ENCODE measurements around the gene NOS3. TPM values are rescaled to one million over a fixed set of nuclear protein-coding genes. Genes with fewer than 3 reads are reported as not detected.

NOS3 gene
- total and polyA plus RNA-seq, 9 of the 15 experiments (the other 6 are each of a cell fraction or from before 2014, with no cell fraction given), result 1.1 to 121 (median 23.6) TPM

DNA sequence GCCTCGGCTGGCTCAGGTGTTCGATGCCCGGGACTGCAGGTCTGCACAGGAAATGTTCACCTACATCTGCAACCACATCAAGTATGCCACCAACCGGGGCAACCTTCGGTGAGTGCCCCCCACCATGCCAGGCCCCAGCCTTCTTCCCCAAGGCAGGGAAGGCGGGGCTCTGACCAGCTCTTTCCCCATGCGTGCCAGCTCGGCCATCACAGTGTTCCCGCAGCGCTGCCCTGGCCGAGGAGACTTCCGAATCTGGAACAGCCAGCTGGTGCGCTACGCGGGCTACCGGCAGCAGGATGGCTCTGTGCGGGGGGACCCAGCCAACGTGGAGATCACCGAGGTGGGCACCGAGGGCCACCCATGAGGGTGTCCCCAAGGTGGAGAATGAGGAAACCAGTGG lies 7.5 kb downstream of the NOS3 start (continued):
- TF ChIP-seq, protein P1, sequence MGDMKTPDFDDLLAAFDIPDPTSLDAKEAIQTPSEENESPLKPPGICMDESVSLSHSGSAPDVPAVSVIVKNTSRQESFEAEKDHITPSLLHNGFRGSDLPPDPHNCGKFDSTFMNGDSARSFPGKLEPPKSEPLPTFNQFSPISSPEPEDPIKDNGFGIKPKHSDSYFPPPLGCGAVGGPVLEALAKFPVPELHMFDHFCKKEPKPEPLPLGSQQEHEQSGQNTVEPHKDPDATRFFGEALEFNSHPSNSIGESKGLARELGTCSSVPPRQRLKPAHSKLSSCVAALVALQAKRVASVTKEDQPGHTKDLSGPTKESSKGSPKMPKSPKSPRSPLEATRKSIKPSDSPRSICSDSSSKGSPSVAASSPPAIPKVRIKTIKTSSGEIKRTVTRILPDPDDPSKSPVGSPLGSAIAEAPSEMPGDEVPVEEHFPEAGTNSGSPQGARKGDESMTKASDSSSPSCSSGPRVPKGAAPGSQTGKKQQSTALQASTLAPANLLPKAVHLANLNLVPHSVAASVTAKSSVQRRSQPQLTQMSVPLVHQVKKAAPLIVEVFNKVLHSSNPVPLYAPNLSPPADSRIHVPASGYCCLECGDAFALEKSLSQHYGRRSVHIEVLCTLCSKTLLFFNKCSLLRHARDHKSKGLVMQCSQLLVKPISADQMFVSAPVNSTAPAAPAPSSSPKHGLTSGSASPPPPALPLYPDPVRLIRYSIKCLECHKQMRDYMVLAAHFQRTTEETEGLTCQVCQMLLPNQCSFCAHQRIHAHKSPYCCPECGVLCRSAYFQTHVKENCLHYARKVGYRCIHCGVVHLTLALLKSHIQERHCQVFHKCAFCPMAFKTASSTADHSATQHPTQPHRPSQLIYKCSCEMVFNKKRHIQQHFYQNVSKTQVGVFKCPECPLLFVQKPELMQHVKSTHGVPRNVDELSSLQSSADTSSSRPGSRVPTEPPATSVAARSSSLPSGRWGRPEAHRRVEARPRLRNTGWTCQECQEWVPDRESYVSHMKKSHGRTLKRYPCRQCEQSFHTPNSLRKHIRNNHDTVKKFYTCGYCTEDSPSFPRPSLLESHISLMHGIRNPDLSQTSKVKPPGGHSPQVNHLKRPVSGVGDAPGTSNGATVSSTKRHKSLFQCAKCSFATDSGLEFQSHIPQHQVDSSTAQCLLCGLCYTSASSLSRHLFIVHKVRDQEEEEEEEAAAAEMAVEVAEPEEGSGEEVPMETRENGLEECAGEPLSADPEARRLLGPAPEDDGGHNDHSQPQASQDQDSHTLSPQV (IDR thresholded peaks at IDR 0.05), result no peak
- TF ChIP-seq HMG20A (CRISPR knock-in tag; conservative IDR thresholded peaks at IDR 0.05), result no peak

DNA sequence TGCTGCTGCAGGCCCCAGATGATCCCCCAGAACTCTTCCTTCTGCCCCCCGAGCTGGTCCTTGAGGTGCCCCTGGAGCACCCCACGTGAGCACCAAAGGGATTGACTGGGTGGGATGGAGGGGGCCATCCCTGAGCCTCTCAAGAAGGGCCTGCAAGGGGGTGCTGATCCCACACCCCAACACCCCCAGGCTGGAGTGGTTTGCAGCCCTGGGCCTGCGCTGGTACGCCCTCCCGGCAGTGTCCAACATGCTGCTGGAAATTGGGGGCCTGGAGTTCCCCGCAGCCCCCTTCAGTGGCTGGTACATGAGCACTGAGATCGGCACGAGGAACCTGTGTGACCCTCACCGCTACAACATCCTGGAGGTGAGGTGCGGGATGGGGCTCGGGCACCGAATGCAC lies 8.2 kb downstream of the NOS3 start:
- in situ Hi-C loops (cut with MboI) (no loop called here), intact Hi-C loops (cut with micrococcal nuclease) (loop anchor here (10.0 kb wide), 1 partner anchor 684 kb away; no protein-coding TSS in a partner anchor)
- no peaks in the 10 kb centered on the region for H3K36me3 ChIP-seq (ENCODE audit: control insufficient read depth, insufficient read depth, low read length)
- WGBS (ENCODE audit: insufficient coverage, low coverage, missing lambda C conversion rate), result 82% methylated on average over 12 of the region's 12 CpGs
- H3K9me3 ChIP-seq (replicated peaks; ENCODE audit: control insufficient read depth, insufficient read depth, low read depth, low read length), result no peaks in the 10 kb centered on the region
- no peak overlapping the region for H3K4me2 ChIP-seq (ENCODE audit: insufficient read depth, low read length)
- no peak overlapping the region for H2AFZ ChIP-seq (ENCODE audit: low read depth, low read length)
- H3K9ac ChIP-seq (ENCODE audit: insufficient read depth in 1 of 2, low read depth in 2 of 2, low read length in 2 of 2), result no peak overlapping the region
- ATAC-seq (no peak), DNase-seq (ENCODE audit: extremely low read depth in 1 of 4, low spot score in 3 of 4) (no peak), FAIRE-seq (no peak)
- BruUV-seq (replicated peaks), result no TSS peak
- H3K4me3 ChIP-seq, result no peak overlapping the region
- no peaks in the 10 kb centered on the region for H3K27me3 ChIP-seq (ENCODE audit: control insufficient read depth in 2 of 2, insufficient read depth in 2 of 2, low read length in 2 of 2)
- peaks cover 39 to 69% of the 10 kb centered on the region in 2 experiments for H3K4me1 ChIP-seq (replicated peaks in 1 of 2; ENCODE audit: control insufficient read depth in 2 of 2, insufficient read depth in 2 of 2, low read length in 2 of 2)
- H3K79me2 ChIP-seq (ENCODE audit: control insufficient read depth, insufficient read depth, low read length), result no peaks in the 10 kb centered on the region
- H4K20me1 ChIP-seq (replicated peaks; ENCODE audit: control insufficient read depth, insufficient read depth, low read length), result peaks cover 5% of the 10 kb centered on the region; the same call in 1 of the 2 replicates
- POLR2A ChIA-PET, result interaction anchor here (1.5 kb wide), 1 partner anchor 11 kb away, joined by 3 read pairs; no protein-coding TSS in a partner anchor
- CTCF ChIA-PET (ENCODE audit: low intra/inter-chr PET ratio), result no interaction called here
- H3K9me1 ChIP-seq (ENCODE audit: control insufficient read depth, insufficient read depth, low read length), result no peaks in the 10 kb centered on the region
- no peak overlapping the region for H3K27ac ChIP-seq (ENCODE audit: extremely low read depth, low read depth, low read length)
- TF ChIP-seq ILK (tag; IDR thresholded peaks at IDR 0.05; ENCODE audit: borderline replicate concordance, low read depth) (no peak), CBX8 (IDR thresholded peaks at IDR 0.05; ENCODE audit: borderline replicate concordance, extremely low read depth, low read depth, low read length, poor library complexity, severe bottlenecking) (no peak), ZNF583 (CRISPR knock-in tag; IDR thresholded peaks at IDR 0.05) (no peak)
- TF ChIP-seq, protein P2, sequence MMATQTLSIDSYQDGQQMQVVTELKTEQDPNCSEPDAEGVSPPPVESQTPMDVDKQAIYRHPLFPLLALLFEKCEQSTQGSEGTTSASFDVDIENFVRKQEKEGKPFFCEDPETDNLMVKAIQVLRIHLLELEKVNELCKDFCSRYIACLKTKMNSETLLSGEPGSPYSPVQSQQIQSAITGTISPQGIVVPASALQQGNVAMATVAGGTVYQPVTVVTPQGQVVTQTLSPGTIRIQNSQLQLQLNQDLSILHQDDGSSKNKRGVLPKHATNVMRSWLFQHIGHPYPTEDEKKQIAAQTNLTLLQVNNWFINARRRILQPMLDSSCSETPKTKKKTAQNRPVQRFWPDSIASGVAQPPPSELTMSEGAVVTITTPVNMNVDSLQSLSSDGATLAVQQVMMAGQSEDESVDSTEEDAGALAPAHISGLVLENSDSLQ (IDR thresholded peaks at IDR 0.05), result no peak

Data from K562 (cell line).